ENCODE data around the gene PTPRN2. TPM values are rescaled to one million over a fixed set of nuclear protein-coding genes. Genes with fewer than 3 reads are reported as not detected.
"Not testable (repeated sequence)": the region's sequence is repeated elsewhere in the genome, so short reads cannot be mapped to it uniquely, and the experiment has no call there.

The PTPRN2 gene
- total RNA-seq, 2 donors from 2014 or later: 0.35 to 0.61 TPM

DNA sequence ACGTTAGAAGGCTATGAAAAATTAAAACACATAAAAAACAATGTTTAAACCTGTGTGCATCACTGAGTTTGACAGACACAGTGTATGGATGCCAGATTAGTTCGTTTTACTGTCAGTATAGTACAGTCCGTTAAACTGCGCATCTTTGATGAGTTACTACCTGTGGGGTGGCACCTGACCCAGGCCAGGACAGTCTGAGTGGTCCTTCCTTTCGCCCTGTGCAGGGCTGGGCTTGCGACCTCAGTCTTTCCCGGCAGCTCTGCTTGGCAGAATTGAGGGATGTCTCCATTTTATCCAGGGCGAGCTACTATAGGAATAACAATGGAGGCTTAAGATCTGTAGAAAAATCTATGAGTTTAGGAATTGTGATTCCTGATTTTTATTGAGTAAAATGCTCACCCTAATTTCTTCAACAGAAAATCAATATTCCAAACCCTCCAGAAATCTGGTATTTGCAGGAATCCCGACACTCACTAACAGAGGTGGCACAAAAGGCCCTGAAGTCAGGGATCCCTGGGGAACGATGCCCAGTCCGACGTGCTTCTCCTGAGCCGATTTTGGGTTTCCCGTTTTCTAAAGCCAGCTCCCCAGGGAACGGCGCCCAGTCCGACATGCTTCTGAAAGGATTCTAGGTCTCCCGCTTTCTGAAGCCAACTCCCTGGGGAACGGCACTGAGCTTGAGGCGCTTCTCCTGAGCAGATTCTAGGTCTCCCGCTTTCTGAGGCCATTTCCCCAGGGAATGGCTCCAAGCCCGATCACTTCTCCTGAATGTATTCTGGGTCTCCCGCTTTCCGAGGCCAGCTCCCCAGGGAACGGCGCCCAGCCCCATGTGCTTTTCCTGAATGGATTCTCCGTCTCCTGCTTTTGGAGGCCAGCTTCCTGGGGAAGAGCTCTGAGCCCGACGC, 873.2 kb downstream of the PTPRN2 start:
- ATAC-seq (no peak), DNase-seq (ENCODE audit: low spot score in 2 of 2) (no peak)
- Mint-ChIP-seq H3K9me3 (no peaks in the 10 kb centered on the region), H3K27ac (no peak overlapping the region), H3K36me3 (no peaks in the 10 kb centered on the region)

DNA sequence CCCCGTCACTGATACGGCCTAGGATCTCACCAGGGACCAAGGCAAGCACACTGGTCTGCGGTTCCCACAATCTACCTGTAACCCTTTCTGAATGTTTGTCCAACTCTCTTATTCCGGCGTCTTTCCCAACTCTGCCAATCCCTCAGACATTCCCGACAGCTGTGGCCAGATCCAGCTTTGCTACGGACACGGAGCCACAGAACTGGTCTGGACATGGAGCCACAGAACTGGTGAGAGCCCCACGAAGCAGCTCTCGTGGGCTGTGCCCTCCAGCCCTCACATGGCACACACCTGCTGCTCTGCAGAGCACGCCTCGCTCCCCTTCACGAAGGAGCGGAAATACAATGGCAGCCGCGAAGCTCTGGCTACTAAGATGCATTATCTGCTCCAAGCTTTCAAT, 874.0 kb downstream of the PTPRN2 start:
- H3K36me3 Mint-ChIP-seq: no peaks in the 10 kb centered on the region
- no peaks in the 10 kb centered on the region for H3K9me3 Mint-ChIP-seq
- DNase-seq (ENCODE audit: low spot score in 2 of 2): no peak
- H3K27ac Mint-ChIP-seq: no peak overlapping the region
- ATAC-seq: no peak

DNA sequence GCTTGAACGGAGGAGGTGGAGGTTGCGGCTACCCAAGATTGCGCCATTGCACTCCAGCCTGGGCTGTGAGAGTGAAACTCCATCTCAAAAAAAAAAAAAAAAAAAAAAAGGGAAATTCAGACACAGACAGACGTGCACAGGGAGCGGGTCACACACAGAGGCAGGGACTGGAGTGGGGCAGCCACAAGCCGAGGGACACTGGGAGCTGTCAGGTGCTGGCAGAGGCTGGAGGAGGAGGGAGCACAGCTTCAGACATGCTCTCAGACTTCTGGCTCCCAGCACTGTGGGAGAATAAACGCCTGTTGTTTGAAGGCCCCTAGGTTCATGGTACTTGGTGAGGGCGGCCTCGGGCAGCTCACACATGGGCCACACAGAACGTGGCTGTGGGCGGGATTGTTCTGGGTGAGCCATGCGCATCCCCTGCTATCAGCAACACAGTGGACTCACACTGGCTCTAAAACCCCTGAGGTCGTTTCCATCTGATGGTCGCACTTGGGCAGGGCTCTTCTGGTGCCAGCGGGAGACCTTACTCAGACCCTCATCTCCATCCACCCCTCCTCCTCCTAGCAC, 874.9 kb downstream of the PTPRN2 start:
- DNase-seq (ENCODE audit: low spot score in 2 of 2) (no peak), ATAC-seq (peak in 1 of 2 donors; percentile 5)
- Mint-ChIP-seq H3K36me3 (no peaks in the 10 kb centered on the region), H3K27ac (no peak overlapping the region), H3K9me3 (no peaks in the 10 kb centered on the region)

DNA sequence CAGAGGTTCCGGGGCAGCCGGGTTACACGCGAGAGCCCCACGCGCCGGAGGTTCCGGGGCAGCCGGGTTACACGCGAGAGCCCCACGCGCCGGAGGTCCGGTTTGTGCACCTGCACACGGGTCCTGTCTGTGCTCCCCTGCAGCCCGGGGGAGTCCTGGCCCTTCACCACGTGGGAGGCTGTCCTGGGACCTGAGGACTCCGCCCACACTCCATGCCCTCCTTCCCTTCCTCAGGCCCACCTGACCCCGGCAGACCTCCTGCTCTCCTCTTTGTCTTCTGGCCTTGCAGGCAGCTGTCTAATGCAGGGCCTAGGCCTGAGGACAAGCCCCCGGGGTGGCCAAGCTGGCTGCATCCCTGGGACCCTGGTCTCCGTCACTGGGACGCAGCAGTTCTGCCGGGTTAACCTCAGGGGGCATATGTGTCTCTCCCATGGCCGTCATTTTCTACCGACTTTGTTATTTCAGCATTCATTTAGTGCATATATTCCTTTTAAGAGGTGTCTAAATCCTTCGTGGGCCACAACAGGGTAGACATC, 876.2 kb downstream of the PTPRN2 start:
- no peak for ATAC-seq
- H3K36me3 Mint-ChIP-seq: no peaks in the 10 kb centered on the region
- no peak for DNase-seq (ENCODE audit: low spot score in 2 of 2)
- H3K9me3 Mint-ChIP-seq: no peaks in the 10 kb centered on the region
- H3K27ac Mint-ChIP-seq: no peak overlapping the region

DNA sequence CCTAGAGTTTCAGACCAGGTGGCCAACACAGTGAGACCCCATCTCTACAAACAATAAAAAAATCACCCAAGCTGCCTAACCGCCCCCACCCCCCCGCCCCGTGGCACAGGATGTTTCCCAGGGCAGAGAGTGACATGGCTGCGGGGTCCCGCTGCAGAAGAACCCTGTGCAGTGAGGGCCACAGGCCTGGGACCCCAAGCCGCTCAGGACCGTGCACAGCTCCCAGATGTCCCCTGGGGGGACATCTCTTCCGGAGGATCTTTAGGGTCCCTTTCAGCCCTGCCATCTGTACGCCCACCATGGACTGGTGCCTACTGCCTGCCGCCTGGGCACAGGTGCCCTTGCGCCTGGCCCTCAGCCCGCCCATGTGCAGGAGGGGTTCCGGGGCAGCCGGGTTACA, 877.2 kb downstream of the PTPRN2 start:
- no peak for ATAC-seq
- no peak for DNase-seq (ENCODE audit: low spot score in 2 of 2)
- Mint-ChIP-seq H3K9me3 (no peaks in the 10 kb centered on the region), H3K27ac (no peak overlapping the region), H3K36me3 (no peaks in the 10 kb centered on the region)

DNA sequence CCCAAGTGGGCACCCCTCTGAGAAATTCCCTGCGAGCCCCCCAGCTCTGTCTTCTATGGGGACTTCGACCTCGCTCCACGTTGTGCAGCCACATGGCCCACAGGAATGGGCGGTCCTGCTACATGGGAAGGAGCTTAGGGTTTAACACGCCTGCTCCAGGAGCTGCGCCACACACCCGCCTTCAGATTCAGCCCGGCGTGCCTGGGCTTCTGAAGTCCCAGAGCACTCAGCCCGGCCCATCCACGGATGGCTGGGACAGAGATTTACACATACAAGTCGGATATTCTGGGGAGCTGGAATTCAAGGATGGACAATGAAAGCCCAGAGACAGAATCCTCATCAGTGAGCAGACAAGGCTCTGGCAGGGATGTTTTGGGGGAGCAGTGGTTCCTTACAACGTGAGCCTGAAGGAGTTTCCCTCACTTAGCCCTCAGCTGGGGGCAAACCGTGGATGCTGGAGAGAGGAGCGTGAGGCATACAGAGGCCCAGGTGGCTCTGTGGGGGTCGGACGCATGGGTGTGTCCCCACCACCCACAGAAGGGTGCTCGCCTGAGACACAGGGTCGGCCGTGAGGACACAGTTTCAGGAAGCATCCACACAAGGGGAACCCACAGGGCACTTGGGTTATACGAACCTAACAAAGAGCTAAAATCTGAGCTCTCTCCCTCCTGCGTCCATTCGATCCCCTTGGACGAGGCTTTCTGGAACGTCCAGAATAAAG, 877.9 kb downstream of the PTPRN2 start:
- Mint-ChIP-seq H3K9me3 (no peaks in the 10 kb centered on the region), H3K27ac (no peak overlapping the region), H3K36me3 (no peaks in the 10 kb centered on the region)
- ATAC-seq (no peak), DNase-seq (ENCODE audit: low spot score in 2 of 2) (no peak)

DNA sequence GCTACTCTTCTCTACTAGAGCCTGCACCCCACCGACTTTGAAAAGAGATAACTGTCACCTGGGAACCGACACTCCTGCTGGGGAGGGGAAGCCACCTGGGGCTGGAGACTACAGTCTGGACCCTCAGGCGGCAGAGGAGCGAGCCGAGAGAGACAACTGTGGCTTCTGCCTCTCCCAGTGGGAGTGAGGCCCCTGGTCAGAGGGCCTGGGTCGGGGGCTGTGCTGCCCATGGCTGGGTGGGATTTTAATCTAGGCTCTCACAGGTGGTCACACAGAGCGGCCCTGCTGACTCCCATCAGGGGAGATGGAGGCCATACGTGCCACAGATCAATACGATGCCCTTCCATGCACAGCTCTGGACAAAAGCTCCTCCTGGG, 878.7 kb downstream of the PTPRN2 start:
- Mint-ChIP-seq H3K27ac (no peak overlapping the region), H3K36me3 (no peaks in the 10 kb centered on the region), H3K9me3 (no peaks in the 10 kb centered on the region)
- DNase-seq (ENCODE audit: low spot score in 2 of 2) (no peak), ATAC-seq (no peak)

DNA sequence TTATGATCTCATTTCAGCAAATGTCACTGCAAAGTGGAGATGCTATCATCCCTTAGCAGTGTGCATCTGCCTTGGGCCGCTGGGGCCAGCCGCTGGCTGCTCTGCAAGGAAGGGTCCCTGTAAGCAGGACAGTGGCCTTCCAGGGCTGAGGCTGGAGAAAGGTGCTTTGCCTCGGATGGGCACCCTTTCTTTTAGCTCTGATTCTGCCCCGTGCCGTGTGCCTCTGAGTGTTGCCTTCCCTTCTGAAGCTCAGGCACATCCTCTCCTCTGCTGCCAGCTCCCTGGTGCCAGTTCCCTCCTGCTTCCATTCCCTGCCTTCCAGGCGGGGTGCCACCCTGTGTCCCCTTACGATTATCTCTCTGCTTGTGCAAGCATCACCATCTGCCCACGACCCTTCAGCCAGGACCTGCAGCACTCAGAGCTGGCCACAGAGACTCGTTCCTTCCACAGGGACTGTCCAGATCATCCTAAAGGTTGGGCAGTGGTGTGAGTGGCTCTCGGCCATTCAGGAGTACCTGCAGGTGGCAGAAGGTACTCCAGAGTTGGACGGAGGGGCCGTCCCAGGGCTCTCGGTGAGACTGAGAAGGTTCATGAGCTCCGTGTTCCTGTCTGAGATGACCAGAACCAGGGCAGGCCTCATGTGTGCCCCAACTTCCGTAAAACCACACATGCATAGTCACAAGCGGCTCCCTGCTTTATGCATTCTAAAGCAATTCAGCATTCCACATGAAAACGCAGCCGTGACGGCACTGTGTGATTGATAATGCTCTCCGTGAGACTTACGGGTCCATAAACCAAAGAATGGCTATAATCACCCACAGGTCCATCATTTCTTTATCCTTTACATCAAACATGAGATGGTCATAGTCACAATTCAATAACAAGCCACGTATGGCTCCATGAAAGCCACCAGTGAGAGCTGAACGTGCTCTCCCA, 879.4 kb downstream of the PTPRN2 start:
- Mint-ChIP-seq H3K27ac (no peak overlapping the region), H3K9me3 (no peaks in the 10 kb centered on the region), H3K36me3 (no peaks in the 10 kb centered on the region)
- no peak for ATAC-seq
- no peak for DNase-seq (ENCODE audit: low spot score in 2 of 2)

DNA sequence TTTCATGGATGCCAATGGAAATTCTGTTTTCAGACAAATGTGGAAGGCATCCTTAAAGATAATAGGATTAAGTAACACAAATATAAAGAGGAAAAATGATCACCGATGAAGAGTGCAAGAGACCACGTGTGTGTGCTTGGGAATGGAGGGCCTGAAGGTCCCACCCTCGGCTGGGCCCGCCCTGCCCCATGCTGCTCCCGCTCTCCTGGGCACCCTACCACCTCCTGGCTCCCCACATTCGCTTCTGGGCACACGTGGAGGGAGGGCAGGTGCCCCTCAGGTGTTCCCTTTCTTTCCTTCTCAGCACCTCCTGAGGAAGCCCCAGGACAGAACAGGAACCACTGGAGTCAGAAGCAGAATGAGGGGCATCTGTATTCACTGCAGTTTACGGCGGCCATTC, 883.3 kb downstream of the PTPRN2 start:
- DNase-seq (ENCODE audit: low spot score in 2 of 2) (no peak), ATAC-seq (no peak)
- H3K9me3 Mint-ChIP-seq: no peaks in the 10 kb centered on the region
- H3K36me3 Mint-ChIP-seq: no peaks in the 10 kb centered on the region
- no peak overlapping the region for H3K27ac Mint-ChIP-seq

DNA sequence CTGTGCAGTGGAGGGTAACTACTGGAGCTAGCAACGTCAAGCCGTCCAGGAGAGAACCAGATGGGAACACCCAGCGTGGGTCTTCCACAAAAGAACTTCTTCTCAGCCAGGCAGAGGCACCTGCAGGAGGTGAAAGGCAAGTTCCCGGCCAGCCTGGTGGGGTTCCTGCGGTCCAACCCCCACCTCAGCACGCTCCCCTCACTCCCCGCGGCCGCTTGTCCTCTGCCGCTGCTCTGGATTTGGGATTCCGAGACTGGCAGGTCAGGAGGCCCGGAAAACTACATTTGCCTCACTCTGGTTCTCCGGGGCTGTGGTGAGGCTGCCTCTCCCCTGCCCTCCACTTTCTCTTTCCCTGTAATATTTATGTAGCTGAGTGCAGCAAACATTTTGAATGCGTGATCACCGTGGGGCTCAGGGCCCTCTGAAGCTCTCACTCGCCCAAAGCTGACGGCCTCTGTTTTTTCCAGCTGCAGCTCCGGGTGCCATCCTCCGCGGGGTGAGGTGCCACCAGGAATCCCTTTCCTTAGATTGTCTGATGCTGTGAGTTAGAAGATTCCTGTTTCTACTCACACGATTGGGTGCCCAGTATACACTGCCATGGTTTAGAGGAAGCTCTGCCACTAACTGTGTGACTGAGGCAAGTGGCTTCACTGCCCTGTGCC, 884.0 kb downstream of the PTPRN2 start:
- H3K27ac Mint-ChIP-seq: no peak overlapping the region
- DNase-seq (ENCODE audit: low spot score in 2 of 2): no peak
- no peaks in the 10 kb centered on the region for H3K9me3 Mint-ChIP-seq
- H3K36me3 Mint-ChIP-seq: no peaks in the 10 kb centered on the region
- no peak for ATAC-seq

DNA sequence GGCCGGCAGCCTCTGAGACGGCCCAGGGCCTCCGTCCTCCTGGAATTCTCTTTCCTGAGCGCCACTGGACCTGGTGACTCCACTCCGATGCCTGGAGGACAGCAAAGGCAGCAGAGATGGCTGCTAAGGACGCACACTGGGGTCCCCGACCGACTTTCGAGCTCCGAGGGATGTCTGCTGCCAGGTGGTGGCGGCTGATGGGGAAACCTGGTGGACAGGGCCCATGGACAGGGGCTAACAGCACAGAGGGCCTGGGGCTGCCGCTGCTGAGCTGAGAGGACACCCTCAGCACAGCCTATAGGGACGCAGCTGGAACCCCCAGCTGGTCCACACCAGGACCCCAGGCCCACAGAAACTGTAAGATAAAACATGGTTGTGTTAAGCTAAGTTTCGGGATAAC, 884.5 kb downstream of the PTPRN2 start:
- no peaks in the 10 kb centered on the region for H3K9me3 Mint-ChIP-seq
- ATAC-seq: no peak
- H3K36me3 Mint-ChIP-seq: no peaks in the 10 kb centered on the region
- DNase-seq (ENCODE audit: low spot score in 2 of 2): no peak
- no peak overlapping the region for H3K27ac Mint-ChIP-seq

DNA sequence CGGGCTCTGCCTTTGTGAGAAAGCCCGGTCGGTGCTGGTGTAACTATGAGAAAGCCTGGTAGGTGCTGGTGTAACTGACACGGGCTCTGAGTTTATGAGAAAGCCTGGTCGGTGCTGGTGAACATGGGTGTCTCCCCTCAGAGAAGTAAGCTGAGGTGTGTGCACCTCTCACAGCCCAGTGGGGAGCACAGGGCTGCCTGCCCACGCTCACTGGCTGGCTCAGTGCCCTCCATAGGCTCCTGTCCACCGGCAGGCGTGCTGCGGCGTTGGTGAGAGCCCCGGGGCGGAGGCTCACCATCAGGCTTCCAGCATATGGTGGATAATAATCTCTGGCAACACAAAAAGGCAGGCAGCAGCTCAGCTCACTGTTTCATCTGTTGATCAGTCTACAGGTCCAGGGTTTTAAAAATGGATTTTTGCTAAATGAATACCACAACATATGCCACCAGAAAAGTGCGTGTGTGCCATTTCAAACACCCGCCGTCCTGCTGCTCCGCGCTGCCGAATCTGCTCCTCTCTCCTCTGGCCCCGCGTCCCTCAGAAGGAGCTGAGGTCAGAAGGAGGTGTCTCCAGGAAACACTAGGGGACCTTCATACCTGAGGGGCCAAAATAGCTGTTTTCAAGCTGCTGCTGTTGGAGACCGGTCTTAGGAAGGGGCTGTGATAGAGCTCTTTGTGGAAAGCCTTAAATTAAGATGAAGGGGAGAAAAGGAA, 885.2 kb downstream of the PTPRN2 start:
- ATAC-seq (no peak), DNase-seq (ENCODE audit: low spot score in 2 of 2) (no peak)
- H3K27ac Mint-ChIP-seq: no peak overlapping the region
- H3K9me3 Mint-ChIP-seq: no peaks in the 10 kb centered on the region
- no peaks in the 10 kb centered on the region for H3K36me3 Mint-ChIP-seq

DNA sequence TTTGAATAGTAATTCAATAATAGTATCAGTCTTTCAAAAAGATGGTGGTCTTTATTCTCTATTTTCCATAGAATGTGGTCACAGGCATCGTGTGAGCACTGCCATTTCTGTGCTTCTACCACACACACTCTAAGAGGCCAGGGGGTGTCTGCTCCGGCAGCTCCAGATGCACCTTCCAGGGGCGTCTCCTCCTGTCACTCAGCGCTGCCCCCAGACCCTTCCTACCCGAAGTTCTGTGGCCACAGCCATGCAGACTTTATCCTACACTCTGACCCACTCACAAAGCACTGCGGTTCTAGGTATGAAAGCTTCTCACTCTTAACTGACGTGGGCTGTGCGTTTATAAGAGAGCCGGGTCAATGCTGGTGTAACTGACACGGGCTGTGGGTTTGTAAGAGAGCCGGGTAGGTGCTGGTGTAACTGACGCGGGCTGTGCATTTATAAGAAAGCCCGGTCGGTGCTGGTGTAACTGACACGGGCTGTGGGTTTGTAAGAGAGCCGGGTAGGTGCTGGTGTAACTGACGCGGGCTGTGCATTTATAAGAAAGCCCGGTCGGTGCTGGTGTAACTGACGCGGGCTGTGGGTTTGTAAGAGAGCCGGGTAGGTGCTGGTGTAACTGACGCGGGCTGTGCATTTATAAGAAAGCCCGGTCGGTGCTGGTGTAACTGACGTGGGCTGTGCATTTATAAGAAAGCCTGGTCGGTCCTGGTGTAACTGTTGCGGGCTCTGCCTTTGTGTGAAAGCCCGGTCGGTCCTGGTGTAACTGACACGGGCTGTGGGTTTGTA, 886.0 kb downstream of the PTPRN2 start:
- not testable (repeated sequence) for H3K36me3 Mint-ChIP-seq; ATAC-seq; H3K9me3 Mint-ChIP-seq; H3K27ac Mint-ChIP-seq; DNase-seq (ENCODE audit: low spot score in 2 of 2)

DNA sequence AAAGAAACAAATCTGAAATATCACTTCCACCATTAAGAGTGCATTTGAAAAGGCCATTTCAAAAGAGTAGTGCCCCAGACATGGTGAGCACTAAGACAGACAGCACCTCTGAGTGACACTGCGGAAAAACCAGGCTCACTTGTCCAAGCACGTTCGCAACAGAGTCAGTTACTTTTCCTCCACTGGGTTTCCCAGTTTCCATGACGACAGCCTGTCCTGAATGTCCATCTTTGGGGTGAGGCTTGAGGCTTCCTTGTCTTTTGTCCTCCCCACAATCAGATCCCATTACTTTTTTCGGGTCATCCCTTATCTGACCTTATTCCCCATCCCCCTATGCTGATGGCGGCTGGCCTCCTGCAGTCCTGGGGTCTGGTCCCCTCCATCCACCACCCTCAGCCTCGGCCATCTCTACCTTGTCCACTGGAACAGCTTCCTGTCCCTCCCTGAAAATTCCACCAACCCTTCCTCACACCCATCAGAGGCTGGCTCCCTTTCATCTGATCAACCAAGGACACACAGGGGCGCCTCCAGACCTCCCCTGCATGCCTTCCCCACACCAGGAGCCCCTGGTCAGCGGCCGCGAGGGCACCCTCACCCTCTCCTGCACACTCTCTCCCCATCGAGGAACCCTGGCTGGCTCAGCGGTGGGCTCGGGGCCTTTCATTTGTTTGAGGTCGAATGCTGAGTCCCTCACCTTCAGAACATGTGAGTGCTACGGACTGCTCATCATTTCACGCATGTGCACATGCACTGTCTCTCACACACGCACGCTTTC, 887.2 kb downstream of the PTPRN2 start:
- Mint-ChIP-seq H3K36me3 (no peaks in the 10 kb centered on the region), H3K9me3 (no peaks in the 10 kb centered on the region), H3K27ac (no peak overlapping the region)
- DNase-seq (ENCODE audit: low spot score in 2 of 2): no peak
- ATAC-seq: no peak
